Measurements from ENCODE around the gene FAM170B. TPM values are rescaled to one million over a fixed set of nuclear protein-coding genes. Genes with fewer than 3 reads are reported as not detected.

The FAM170B gene
- total RNA-seq, 1 experiment from 2014 or later: not detected

GRCh38 chr10:49118430-49119074, 15.3 kb downstream of the FAM170B start:
- Histone ChIP-seq H3K9me3 (no peaks in the 10 kb centered on the region), H3K27me3 (no peaks in the 10 kb centered on the region), H3K4me3 (no peak overlapping the region), H3K36me3 (no peaks in the 10 kb centered on the region)
- DNase-seq: no peak

GRCh38 chr10:49117376-49118070, 16.3 kb downstream of the FAM170B start:
- no peak overlapping the region for H3K4me3 ChIP-seq
- DNase-seq: no peak
- no peaks in the 10 kb centered on the region for H3K9me3 ChIP-seq
- H3K36me3 ChIP-seq: no peaks in the 10 kb centered on the region
- H3K27me3 ChIP-seq: no peaks in the 10 kb centered on the region

GRCh38 chr10:49116509-49117375, 17.1 kb downstream of the FAM170B start:
- no peak for DNase-seq
- no peaks in the 10 kb centered on the region for H3K9me3 ChIP-seq
- H3K4me3 ChIP-seq: no peak overlapping the region
- no peaks in the 10 kb centered on the region for H3K36me3 ChIP-seq
- H3K27me3 ChIP-seq: no peaks in the 10 kb centered on the region

GRCh38 chr10:49115796-49116508, 17.9 kb downstream of the FAM170B start:
- peak overlapping the region; percentile 28 for H3K4me3 ChIP-seq
- H3K9me3 ChIP-seq: no peaks in the 10 kb centered on the region
- H3K27me3 ChIP-seq: no peaks in the 10 kb centered on the region
- DNase-seq: no peak
- H3K36me3 ChIP-seq: no peaks in the 10 kb centered on the region

- Histone ChIP-seq H3K9me3 (no peaks in the 10 kb centered on the region), H3K36me3 (no peaks in the 10 kb centered on the region), H3K4me3 (peak within 1 kb of the TSS; percentile 61), H3K27me3 (no peaks in the 10 kb centered on the region)
- DNase-seq: peak; percentile 61
Measured at GRCh38 chr10:49115015-49115795, 18.6 kb downstream of the FAM170B start, which contains the start of gene VSTM4. TSS of gene VSTM4 (minus strand) at chr10:49115522. CDS start at chr10:49115485, 37 bp downstream.

GRCh38 chr10:49114718-49115014, 19.2 kb downstream of the FAM170B start:
- Histone ChIP-seq H3K27me3 (no peaks in the 10 kb centered on the region), H3K36me3 (no peaks in the 10 kb centered on the region), H3K4me3 (peak overlapping the region; percentile 61), H3K9me3 (no peaks in the 10 kb centered on the region)
- no peak for DNase-seq

- Histone ChIP-seq H3K9me3 (no peaks in the 10 kb centered on the region), H3K27me3 (no peaks in the 10 kb centered on the region), H3K4me3 (no peak overlapping the region), H3K36me3 (no peaks in the 10 kb centered on the region)
- no peak for DNase-seq
Measured at GRCh38 chr10:49113741-49114141, 20.1 kb downstream of the FAM170B start.

- Histone ChIP-seq H3K4me3 (no peak overlapping the region), H3K27me3 (no peaks in the 10 kb centered on the region), H3K36me3 (no peaks in the 10 kb centered on the region), H3K9me3 (no peaks in the 10 kb centered on the region)
- DNase-seq: no peak
Measured at GRCh38 chr10:49112851-49113250, 21.0 kb downstream of the FAM170B start.

- Histone ChIP-seq H3K4me3 (no peak overlapping the region), H3K27me3 (no peaks in the 10 kb centered on the region), H3K9me3 (no peaks in the 10 kb centered on the region), H3K36me3 (no peaks in the 10 kb centered on the region; the same call in none of the 2 replicates)
- DNase-seq: no peak
Measured at GRCh38 chr10:49112098-49112497, 21.7 kb downstream of the FAM170B start.

GRCh38 chr10:49111320-49111698, 22.5 kb downstream of the FAM170B start:
- H3K9me3 ChIP-seq: no peaks in the 10 kb centered on the region
- H3K27me3 ChIP-seq: no peaks in the 10 kb centered on the region
- DNase-seq: no peak
- H3K4me3 ChIP-seq: no peak overlapping the region
- H3K36me3 ChIP-seq: no peaks in the 10 kb centered on the region; the same call in none of the 2 replicates

- Histone ChIP-seq H3K36me3 (no peaks in the 10 kb centered on the region; the same call in none of the 2 replicates), H3K9me3 (no peaks in the 10 kb centered on the region), H3K27me3 (no peaks in the 10 kb centered on the region), H3K4me3 (no peak overlapping the region)
- no peak for DNase-seq
Measured at GRCh38 chr10:49110684-49111319, 23.0 kb downstream of the FAM170B start.

GRCh38 chr10:49109669-49110340, 24.0 kb downstream of the FAM170B start:
- peak; percentile 51 for DNase-seq
- H3K36me3 ChIP-seq: no peaks in the 10 kb centered on the region; the same call in none of the 2 replicates

GRCh38 chr10:49108656-49109055, 25.2 kb downstream of the FAM170B start:
- Histone ChIP-seq H3K4me3 (no peak overlapping the region), H3K27me3 (no peaks in the 10 kb centered on the region), H3K36me3 (no peaks in the 10 kb centered on the region; the same call in none of the 2 replicates), H3K9me3 (no peaks in the 10 kb centered on the region)
- no peak for DNase-seq

More at GRCh38 chr10:49109669-49110340, 24.0 kb downstream of the FAM170B start:
- no peaks in the 10 kb centered on the region for H3K27me3 ChIP-seq
- H3K4me3 ChIP-seq: no peak overlapping the region
- no peaks in the 10 kb centered on the region for H3K9me3 ChIP-seq

- DNase-seq: no peak
- no peaks in the 10 kb centered on the region; the same call in none of the 2 replicates for H3K36me3 ChIP-seq
Measured at GRCh38 chr10:49107887-49108267, 25.9 kb downstream of the FAM170B start.

More at GRCh38 chr10:49107887-49108267, 25.9 kb downstream of the FAM170B start:
- H3K9me3 ChIP-seq: no peaks in the 10 kb centered on the region
- no peak overlapping the region for H3K4me3 ChIP-seq
- H3K27me3 ChIP-seq: no peaks in the 10 kb centered on the region

Measured in MG63 (cell line).